HUES6 (cell line): ENCODE measurements around the gene APOL2.
"Not testable (repeated sequence)": the region's sequence is repeated elsewhere in the genome, so short reads cannot be mapped to it uniquely, and the experiment has no call there.

Source experiments
- H3K27ac ChIP-seq: 2 replicates; pipeline ENCODE4 v1.7.0; 2013; ENCODE audit warnings: low read depth, mild to moderate bottlenecking, low read length, inconsistent platforms
- H3K27me3 ChIP-seq: 2 replicates; pipeline ENCODE4 v1.6.1; 2013; ENCODE audit warnings: low read length; ENCODE audit not compliant: control insufficient read depth, insufficient read depth
- H3K36me3 ChIP-seq: 2 replicates; pipeline ENCODE4 v1.6.1; 2013; ENCODE audit warnings: low read length; ENCODE audit not compliant: control insufficient read depth, insufficient read depth
- H3K4me1 ChIP-seq: 2 replicates; pipeline ENCODE4 v1.6.1; 2013; ENCODE audit warnings: low read length; ENCODE audit not compliant: control insufficient read depth, insufficient read depth
- H3K4me3 ChIP-seq: 2 replicates; pipeline ENCODE4 v1.5.1; 2013; ENCODE audit warnings: low read depth, low read length
- H3K9ac ChIP-seq: one replicate; pipeline ENCODE4 v1.6.1; 2013; ENCODE audit warnings: mild to moderate bottlenecking, low read length
- H3K9me3 ChIP-seq: 2 replicates; pipeline ENCODE4 v1.6.1; 2013; ENCODE audit warnings: low read depth, low read length; ENCODE audit not compliant: control insufficient read depth, insufficient read depth

APOL2 gene

GRCh38 chr22:36261675-36262074, 22.3 kb upstream of the APOL2 start:
- H3K9me3 ChIP-seq, H3K36me3 ChIP-seq, H3K9ac ChIP-seq, H3K27ac ChIP-seq, H3K4me3 ChIP-seq, H3K27me3 ChIP-seq: not testable (repeated sequence)
- peaks cover 20% of the 10 kb centered on the region for H3K4me1 ChIP-seq

GRCh38 chr22:36259615-36260300, 20.4 kb upstream of the APOL2 start:
- no peak overlapping the region for H3K27ac ChIP-seq
- peaks cover 20% of the 10 kb centered on the region for H3K4me1 ChIP-seq
- H3K9me3 ChIP-seq, result no peaks in the 10 kb centered on the region
- H3K27me3 ChIP-seq, result no peaks in the 10 kb centered on the region
- H3K9ac ChIP-seq, result no peak overlapping the region
- H3K4me3 ChIP-seq, result no peak overlapping the region
- no peaks in the 10 kb centered on the region for H3K36me3 ChIP-seq

- Histone ChIP-seq H3K36me3 (no peaks in the 10 kb centered on the region), H3K27me3 (no peaks in the 10 kb centered on the region), H3K4me1 (peaks cover 20% of the 10 kb centered on the region), H3K4me3 (no peak overlapping the region), H3K9ac (no peak overlapping the region), H3K9me3 (no peaks in the 10 kb centered on the region), H3K27ac (no peak overlapping the region)
Measured at GRCh38 chr22:36258701-36259614, 19.6 kb upstream of the APOL2 start.

- Histone ChIP-seq H3K4me1 (peaks cover 20% of the 10 kb centered on the region), H3K27me3 (no peaks in the 10 kb centered on the region), H3K36me3 (no peaks in the 10 kb centered on the region), H3K9ac (no peak overlapping the region), H3K27ac (no peak overlapping the region), H3K9me3 (no peaks in the 10 kb centered on the region), H3K4me3 (no peak overlapping the region)
Measured at GRCh38 chr22:36257948-36258670, 18.8 kb upstream of the APOL2 start.

- Histone ChIP-seq H3K4me3 (no peak overlapping the region), H3K36me3 (no peaks in the 10 kb centered on the region), H3K4me1 (peaks cover 20% of the 10 kb centered on the region), H3K9ac (no peak overlapping the region), H3K27ac (no peak overlapping the region), H3K27me3 (no peaks in the 10 kb centered on the region), H3K9me3 (no peaks in the 10 kb centered on the region)
Measured at GRCh38 chr22:36257308-36257707, 18.0 kb upstream of the APOL2 start.

- Histone ChIP-seq H3K36me3 (no peaks in the 10 kb centered on the region), H3K9me3 (no peaks in the 10 kb centered on the region), H3K27me3 (no peaks in the 10 kb centered on the region), H3K9ac (no peak overlapping the region), H3K27ac (no peak overlapping the region), H3K4me1 (peaks cover 25% of the 10 kb centered on the region), H3K4me3 (no peak overlapping the region)
Measured at GRCh38 chr22:36256478-36256877, 17.2 kb upstream of the APOL2 start.

- not testable (repeated sequence) for H3K27ac ChIP-seq, H3K9ac ChIP-seq, H3K36me3 ChIP-seq, H3K4me3 ChIP-seq, H3K27me3 ChIP-seq, H3K9me3 ChIP-seq
- H3K4me1 ChIP-seq, result peaks cover 30% of the 10 kb centered on the region
Measured at GRCh38 chr22:36255572-36255971, 16.2 kb upstream of the APOL2 start.

- peaks cover 12% of the 10 kb centered on the region for H3K9me3 ChIP-seq
- no peak overlapping the region for H3K9ac ChIP-seq
- H3K27me3 ChIP-seq, result no peaks in the 10 kb centered on the region
- H3K4me3 ChIP-seq, result no peak overlapping the region
- H3K27ac ChIP-seq, result no peak overlapping the region
- H3K4me1 ChIP-seq, result peaks cover 18% of the 10 kb centered on the region
- H3K36me3 ChIP-seq, result no peaks in the 10 kb centered on the region
Measured at GRCh38 chr22:36253523-36254490, 14.5 kb upstream of the APOL2 start.

GRCh38 chr22:36252754-36253522, 13.6 kb upstream of the APOL2 start, which contains the start of gene APOL1:
APOL1 (plus strand) TSS chr22:36253133; CDS start chr22:36254956, 1,823 bp downstream.
- no peaks in the 10 kb centered on the region for H3K36me3 ChIP-seq
- H3K27me3 ChIP-seq, result no peaks in the 10 kb centered on the region
- H3K9ac ChIP-seq, result no peak within 1 kb of the TSS
- no peak within 1 kb of the TSS for H3K27ac ChIP-seq
- no peak within 1 kb of the TSS for H3K4me3 ChIP-seq
- H3K9me3 ChIP-seq, result peaks cover 20% of the 10 kb centered on the region
- H3K4me1 ChIP-seq, result peaks cover 12% of the 10 kb centered on the region
